Measurements from ENCODE around the gene RALB.
"Not testable (repeated sequence)": the region's sequence is repeated elsewhere in the genome, so short reads cannot be mapped to it uniquely, and the experiment has no call there.

The RALB gene

GRCh38 chr2:120293096-120294007 lies 40.7 kb downstream of the RALB start:
- DNase-seq (ENCODE audit: low read depth in 4 of 4, low spot score in 1 of 4): no peak

DNA sequence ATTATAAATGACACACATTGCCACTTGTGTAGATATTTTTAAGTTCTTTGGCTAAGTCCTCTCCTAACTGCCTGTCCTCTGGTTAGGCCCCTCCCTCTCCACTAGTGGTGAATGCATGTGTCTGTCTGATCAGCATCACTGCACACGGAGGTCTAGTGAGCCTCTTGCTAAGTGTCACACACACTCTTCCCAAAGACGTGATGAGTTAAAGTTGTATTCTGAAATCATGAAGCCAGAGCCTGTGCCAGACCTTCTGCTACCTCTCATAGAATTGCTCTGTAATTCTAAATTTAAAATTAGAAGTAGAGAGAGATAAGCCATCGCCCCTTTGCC lies 41.3 kb downstream of the RALB start:
- no peak for DNase-seq (ENCODE audit: low read depth in 4 of 4, low spot score in 1 of 4)

DNA sequence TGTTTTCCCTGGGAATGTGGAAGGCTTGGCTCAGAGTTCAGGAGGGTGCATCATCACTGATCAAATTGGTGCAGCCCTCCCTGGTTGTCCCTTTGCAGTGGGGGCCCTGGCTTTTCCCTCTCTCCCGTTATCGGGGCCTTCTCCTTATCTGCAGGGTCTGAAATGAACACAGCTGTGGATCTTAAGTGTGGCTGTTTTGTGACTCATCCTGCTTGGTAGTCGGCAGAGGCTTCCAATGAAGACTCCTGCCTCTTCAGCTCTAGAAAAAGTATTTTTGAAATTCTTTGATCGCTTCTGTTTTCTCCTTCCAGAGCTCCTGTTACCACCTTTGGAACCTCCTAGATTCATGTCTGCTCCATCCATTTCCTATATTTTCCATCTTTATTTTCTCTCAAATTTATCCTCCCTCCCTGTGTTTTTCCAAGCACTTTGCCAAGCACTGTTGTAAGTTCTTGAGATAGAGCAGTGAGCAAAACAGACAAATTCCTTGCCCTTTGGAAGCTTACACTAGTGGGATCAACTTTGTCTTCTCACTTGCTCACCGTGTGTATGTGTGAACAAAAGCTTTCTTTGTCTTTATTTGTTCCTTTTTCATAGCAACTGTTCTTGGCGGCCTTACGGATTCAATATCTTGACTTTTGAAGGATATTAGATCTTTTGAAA lies 45.7 kb downstream of the RALB start:
- no peak for DNase-seq (ENCODE audit: low read depth in 4 of 4, low spot score in 1 of 4)

DNA sequence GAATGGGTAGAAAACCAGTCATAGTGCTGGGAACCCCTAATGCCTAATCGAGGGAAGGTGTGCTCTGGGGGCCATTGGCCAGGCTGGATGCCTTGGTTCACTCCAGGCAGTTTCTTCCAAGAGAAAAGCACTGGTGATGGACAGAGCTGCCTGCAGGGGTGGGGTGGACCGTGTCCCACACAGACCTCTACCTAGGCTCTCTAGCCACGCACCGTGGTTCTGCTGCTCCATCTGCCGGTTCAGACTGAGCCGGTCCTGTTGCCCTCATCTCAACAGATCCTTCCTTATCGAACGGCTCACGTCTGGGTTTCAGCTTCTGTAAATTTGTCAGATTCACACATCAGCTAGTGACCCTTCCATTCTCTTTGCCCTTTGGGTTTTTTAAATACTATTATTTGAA lies 46.4 kb downstream of the RALB start:
- no peak for DNase-seq (ENCODE audit: low read depth in 4 of 4, low spot score in 1 of 4)

DNA sequence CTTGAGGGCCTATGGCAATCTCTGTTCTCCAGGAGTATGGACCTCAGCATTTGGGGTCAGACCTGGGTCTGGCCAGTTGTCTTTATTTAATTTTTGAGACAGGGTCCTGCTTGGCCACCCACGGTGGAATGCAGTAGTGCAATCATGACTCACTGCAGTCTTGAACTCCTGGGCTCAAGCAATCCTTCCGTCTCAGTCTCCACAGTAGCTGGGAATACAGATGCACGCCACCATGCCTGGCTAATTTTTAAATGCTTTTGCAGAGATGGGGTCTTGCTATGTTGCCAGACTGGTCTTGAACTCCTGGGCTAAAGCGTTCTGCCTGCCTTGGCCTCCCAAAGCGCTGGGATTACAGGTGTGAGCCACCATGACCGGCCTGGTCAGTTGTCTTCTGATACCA lies 46.9 kb downstream of the RALB start:
- DNase-seq (ENCODE audit: low read depth in 4 of 4, low spot score in 1 of 4): no peak

- DNase-seq (ENCODE audit: low read depth in 4 of 4, low spot score in 1 of 4): no peak
Measured at GRCh38 chr2:120300385-120300784, 47.7 kb downstream of the RALB start.

DNA sequence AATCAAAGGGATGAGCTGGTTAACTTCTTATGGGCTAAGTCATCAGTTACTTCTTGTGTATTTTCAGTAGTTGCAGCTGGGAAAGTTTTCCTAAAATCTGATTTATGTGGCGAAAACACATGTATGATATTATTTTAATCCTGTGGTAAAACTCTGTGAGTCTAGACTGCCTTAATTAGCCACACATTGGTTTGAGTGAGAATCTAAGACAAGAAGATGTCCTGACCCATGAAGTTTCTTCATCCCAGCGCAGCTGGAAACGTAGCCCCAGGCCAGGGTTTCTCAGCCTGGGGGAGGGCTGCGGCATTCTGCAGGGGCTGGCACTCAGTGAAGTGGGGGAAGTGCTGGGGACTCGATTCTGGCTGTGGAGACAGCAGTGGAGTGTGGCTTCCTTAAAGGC lies 48.6 kb downstream of the RALB start:
- no peak for DNase-seq (ENCODE audit: low read depth in 4 of 4, low spot score in 1 of 4)

DNA sequence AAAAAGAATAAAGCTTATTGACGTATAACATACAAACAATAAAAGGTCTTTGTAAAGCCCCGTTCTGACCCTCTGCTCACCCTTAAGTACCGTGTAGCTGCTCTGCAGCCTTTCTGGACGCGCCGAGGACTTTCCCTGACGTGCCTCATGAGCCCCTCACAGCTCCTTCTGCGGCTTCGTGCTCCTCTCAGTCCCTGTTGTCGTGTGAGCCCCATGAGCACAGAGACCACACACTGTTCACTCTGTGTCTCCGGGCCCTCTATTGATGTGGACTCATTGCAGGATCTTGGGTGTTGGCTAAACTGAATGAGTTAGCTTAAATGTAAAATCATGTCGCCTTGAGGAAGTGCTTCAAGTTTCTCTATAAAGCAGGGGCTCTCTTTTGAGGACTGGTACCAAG lies 49.6 kb downstream of the RALB start:
- DNase-seq (ENCODE audit: low read depth in 4 of 4, low spot score in 1 of 4): no peak

DNA sequence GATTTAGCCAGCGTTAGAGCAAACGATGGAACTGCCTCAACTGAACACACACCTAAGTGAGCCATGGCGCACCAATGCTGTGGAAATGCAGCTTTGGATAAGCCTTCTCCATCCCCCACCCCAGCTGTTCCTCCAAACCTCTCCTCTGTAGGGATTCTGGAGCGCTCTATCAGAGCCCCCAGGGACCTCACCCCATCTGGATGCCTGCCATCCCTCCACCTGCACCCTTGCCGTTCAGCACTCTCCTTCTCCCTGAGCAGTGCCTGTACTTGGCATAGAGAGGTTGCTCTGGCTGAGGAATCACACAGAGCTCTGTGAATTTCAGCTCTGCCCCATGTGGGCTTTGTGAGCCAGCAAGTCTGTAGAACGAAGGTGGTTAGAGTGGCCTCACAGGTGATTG lies 50.5 kb downstream of the RALB start:
- DNase-seq (ENCODE audit: low read depth in 4 of 4, low spot score in 1 of 4): no peak

GRCh38 chr2:120305296-120305695 lies 52.6 kb downstream of the RALB start:
- no peak for DNase-seq (ENCODE audit: low read depth in 4 of 4, low spot score in 1 of 4)

- DNase-seq (ENCODE audit: low read depth in 4 of 4, low spot score in 1 of 4): no peak
Measured at GRCh38 chr2:120305937-120306490, 53.4 kb downstream of the RALB start.

GRCh38 chr2:120307482-120307881 lies 54.8 kb downstream of the RALB start:
- DNase-seq (ENCODE audit: low read depth in 4 of 4, low spot score in 1 of 4): no peak

DNA sequence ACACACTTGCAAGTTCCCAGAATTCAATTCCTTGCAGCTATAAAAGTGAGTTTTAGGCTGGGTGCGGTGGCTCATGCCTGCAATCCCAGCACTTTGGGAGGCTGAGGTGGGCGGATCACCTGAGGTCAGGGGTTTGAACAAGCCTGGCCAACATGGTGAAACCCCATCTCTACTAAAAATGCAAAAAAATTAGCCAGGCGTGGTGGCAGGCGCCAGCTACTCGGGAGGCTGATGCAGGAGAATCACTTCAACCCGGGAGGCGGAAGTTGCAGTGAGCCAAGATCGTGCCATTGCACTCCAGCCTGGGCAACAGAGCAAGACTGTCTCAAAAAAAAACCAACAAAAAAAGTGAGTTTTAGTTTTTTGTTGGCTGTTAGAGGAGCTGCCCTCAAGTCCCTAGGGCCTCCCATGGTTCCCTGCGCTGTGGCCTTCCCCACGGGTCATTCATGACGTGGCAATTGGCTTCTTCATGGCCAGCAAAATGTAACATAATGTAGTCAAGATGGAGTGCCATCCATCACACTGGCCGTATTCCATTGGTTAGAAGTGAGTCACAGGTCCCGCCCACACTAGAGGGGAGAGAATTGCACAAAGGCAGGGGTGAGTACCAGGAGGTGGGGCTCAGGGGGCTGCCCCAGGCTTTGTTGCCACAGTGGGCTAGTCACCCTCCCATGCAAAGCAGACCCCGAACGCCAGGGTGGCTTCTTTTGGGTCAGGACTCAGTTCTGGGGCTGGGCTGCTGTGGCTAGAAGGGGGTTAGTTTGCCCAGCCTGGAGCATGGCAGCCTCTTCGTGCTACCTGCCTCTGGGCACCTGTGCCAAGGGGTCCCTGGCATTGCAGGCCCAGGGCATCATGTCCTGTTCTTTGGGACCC lies 55.6 kb downstream of the RALB start:
- no peak for DNase-seq (ENCODE audit: low read depth in 4 of 4, low spot score in 1 of 4)

- no peak for DNase-seq (ENCODE audit: low read depth in 4 of 4, low spot score in 1 of 4)
Measured at GRCh38 chr2:120310136-120310535, 57.5 kb downstream of the RALB start.

- not testable (repeated sequence) for DNase-seq (ENCODE audit: low read depth in 4 of 4, low spot score in 1 of 4)
Measured at GRCh38 chr2:120310841-120311240, 58.2 kb downstream of the RALB start.

- no peak for DNase-seq (ENCODE audit: low read depth in 4 of 4, low spot score in 1 of 4)
Measured at GRCh38 chr2:120312076-120312475, 59.4 kb downstream of the RALB start.

- peak; percentile 52 to 72 (median 60) for DNase-seq (ENCODE audit: low read depth in 4 of 4, low spot score in 1 of 4)
Measured at GRCh38 chr2:120312860-120313694, 60.4 kb downstream of the RALB start.

- DNase-seq (ENCODE audit: low read depth in 4 of 4, low spot score in 1 of 4): no peak
Measured at GRCh38 chr2:120313695-120314615, 61.3 kb downstream of the RALB start.

DNA sequence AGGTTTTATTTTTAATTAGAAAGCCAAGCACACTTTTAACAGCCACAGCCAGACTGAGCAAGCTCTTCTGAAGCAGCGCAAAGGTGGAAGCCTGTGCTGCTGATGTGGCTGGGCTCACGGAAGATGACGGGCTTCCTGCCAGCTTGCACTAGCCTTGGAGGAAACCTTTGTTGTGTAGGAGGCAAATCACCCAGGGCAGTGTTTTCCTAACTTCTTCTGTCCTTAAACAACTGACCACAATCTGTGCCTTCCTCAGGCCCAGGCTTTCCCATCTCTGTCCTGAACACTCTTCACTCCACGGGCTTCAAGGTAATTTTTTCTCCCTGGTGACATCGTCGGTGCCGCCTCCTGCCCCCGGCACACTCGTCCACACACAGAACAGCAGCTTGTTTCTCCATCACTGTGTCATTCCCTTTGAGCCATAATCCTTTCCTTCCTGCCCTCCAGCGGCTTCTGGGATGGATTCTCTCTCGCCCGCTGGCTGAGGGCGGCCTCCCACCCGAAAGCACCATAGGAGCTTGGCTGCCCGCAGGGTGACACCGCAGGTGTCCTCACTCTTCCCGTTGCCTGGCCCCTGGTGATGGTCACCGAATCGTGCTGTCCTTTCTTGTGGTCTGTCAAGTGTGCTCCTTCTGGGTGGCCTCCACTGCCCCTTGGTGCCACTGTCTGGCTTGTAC lies 62.2 kb downstream of the RALB start:
- no peak for DNase-seq (ENCODE audit: low read depth in 4 of 4, low spot score in 1 of 4)
